Measurements from ENCODE around the gene TTLL5. TPM values are rescaled to one million over a fixed set of nuclear protein-coding genes. Genes with fewer than 3 reads are reported as not detected.
A peak's percentile ranks its signal among the peaks of the same experiment; 100 is the strongest.

The TTLL5 gene
- polyA plus RNA-seq, 1 of the 3 experiments (the other 2 are of a cell fraction) = 9.6 TPM

DNA sequence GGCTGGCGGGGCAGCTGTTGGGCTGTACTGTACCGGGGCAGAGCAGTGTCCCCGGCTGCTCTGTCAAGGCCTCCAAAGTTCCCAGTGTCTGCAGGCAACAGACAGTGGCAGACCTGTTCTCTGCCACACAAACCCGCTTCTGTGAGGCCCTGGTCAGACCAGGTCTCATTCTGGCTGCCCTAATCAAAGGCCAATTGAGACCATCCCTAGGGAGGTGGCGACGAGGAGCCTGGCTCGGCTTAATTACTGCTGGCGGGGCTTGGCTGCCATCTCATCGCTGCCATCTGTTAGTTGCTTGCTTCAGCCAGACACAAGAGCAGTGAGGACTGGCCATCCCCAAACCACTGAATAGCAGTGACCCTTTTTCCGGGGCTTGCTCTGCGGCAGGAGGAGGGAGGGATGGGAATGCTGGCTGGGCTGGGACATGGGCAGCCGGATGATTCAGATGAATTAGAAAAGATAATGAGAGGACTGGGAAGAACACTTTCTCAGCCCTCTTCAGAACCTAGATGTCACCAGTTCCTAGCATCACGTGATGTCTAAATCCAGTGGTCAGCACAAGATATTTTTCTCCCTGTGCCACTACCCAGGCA, 24.9 kb upstream of the TTLL5 start (continued):
- TF ChIP-seq GATA2 (CRISPR knock-in tag; IDR thresholded peaks at IDR 0.05) (peak; percentile 78; the same call in 1 of the 2 replicates), TEAD4 (IDR thresholded peaks at IDR 0.05; ENCODE audit: borderline replicate concordance, insufficient read depth) (no peak), TAF1 (IDR thresholded peaks at IDR 0.05; ENCODE audit: borderline replicate concordance, low read depth, low read length) (no peak), YY1 (IDR thresholded peaks at IDR 0.05; ENCODE audit: low read depth) (no peak), FOXJ3 (CRISPR knock-in tag; IDR thresholded peaks at IDR 0.05) (0 out of 2 replicates have a peak, but pooled peaks have one; percentile 52), IRF3 (IDR thresholded peaks at IDR 0.05; ENCODE audit: low read depth, low read length) (no peak), RXRA (IDR thresholded peaks at IDR 0.05; ENCODE audit: borderline replicate concordance, low read depth) (no peak), SMC3 (IDR thresholded peaks at IDR 0.05; ENCODE audit: low read depth, low read length) (no peak), JUND (IDR thresholded peaks at IDR 0.05) (no peak), FOSL2 (IDR thresholded peaks at IDR 0.05; ENCODE audit: borderline replicate concordance, low read depth) (no peak)

- Histone ChIP-seq H3K9me2 (no peaks in the 10 kb centered on the region), H3K4me1 (ENCODE audit: control insufficient read depth in 1 of 2, insufficient read depth in 2 of 2, low read depth in 1 of 2, low read length in 1 of 2) (peaks cover 0 to 11% of the 10 kb centered on the region in 2 experiments; a peak in 2 of 4 replicates), H3K36me3 (replicated peaks in 1 of 2; ENCODE audit: control insufficient read depth in 1 of 2, insufficient read depth in 2 of 2, low read length in 1 of 2) (no peaks in the 10 kb centered on the region), H3F3A (replicated peaks; ENCODE audit: insufficient read depth) (no peaks in the 10 kb centered on the region), H3K27me3 (ENCODE audit: insufficient read depth) (no peaks in the 10 kb centered on the region), H3K4me3 (ENCODE audit: low read depth in 2 of 2, low read length in 1 of 2) (no peak overlapping the region), H3K9me3 (no peaks in the 10 kb centered on the region), H3K9ac (no peak overlapping the region), H3K79me2 (ENCODE audit: insufficient read depth) (no peaks in the 10 kb centered on the region), H4K20me1 (ENCODE audit: insufficient read depth) (no peaks in the 10 kb centered on the region), H2AFZ (ENCODE audit: low read depth) (no peak overlapping the region), H3K4me2 (no peak overlapping the region), H3K27ac (ENCODE audit: low read depth in 2 of 2, low read length in 1 of 2) (no peak overlapping the region)
- DNase-seq = no peak
- WGBS (ENCODE audit: low lambda C conversion rate) = 56% methylated on average over 3 of the region's 3 CpGs
- CTCF ChIA-PET = interaction anchor here (1.0 to 4.5 kb wide), 4 partner anchors 13 to 80 kb away, joined by 3 to 22 read pairs (median 12); partner anchors contain the start of gene FLVCR2
- POLR2A ChIA-PET = interaction anchor here (1.6 kb wide), 1 partner anchor 20 kb away, joined by 5 read pairs; the partner anchor contains the start of genes ERG28 and TTLL5
- TF ChIP-seq YY1 (IDR thresholded peaks at IDR 0.05; ENCODE audit: low read depth) (no peak), SMC3 (IDR thresholded peaks at IDR 0.05; ENCODE audit: low read depth, low read length) (no peak), JUND (IDR thresholded peaks at IDR 0.05) (no peak)
- TF ChIP-seq, protein P1, sequence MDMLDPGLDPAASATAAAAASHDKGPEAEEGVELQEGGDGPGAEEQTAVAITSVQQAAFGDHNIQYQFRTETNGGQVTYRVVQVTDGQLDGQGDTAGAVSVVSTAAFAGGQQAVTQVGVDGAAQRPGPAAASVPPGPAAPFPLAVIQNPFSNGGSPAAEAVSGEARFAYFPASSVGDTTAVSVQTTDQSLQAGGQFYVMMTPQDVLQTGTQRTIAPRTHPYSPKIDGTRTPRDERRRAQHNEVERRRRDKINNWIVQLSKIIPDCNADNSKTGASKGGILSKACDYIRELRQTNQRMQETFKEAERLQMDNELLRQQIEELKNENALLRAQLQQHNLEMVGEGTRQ (IDR thresholded peaks at IDR 0.05; ENCODE audit: borderline replicate concordance, low read depth, low read length) = no peak
Measured at GRCh38 chr14:75640876-75641275, 20.2 kb upstream of the TTLL5 start.

DNA sequence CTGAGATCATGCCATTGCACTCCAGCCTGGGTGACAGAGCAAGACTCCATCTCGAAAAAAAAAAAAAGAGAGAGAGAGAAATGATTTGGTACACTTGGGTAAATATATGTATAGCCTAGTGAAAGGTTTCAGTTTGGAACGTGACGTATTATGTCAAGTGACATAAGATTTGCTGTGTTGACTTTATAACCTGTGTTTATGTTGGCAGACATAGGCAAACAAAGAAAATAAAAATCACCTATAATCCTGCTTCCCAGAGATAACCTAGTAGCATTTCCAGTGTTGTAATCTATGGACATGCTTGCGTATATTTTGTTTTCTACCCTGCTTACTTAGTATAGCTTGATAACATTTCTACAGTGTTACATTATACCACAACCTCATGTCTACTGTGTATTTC, 17.1 kb upstream of the TTLL5 start:
- Histone ChIP-seq H4K20me1 (ENCODE audit: insufficient read depth) (0 out of 2 replicates have a peak, but pooled peaks cover 4% of the 10 kb centered on the region), H3K4me2 (no peak overlapping the region), H3K36me3 (replicated peaks in 1 of 2; ENCODE audit: control insufficient read depth in 1 of 2, insufficient read depth in 2 of 2, low read length in 1 of 2) (no peaks in the 10 kb centered on the region), H3K9me2 (no peaks in the 10 kb centered on the region), H3K9ac (no peak overlapping the region), H3K27ac (ENCODE audit: low read depth in 2 of 2, low read length in 1 of 2) (no peak overlapping the region), H3K9me3 (no peaks in the 10 kb centered on the region), H3K27me3 (ENCODE audit: insufficient read depth) (no peaks in the 10 kb centered on the region), H3K4me1 (ENCODE audit: control insufficient read depth in 1 of 2, insufficient read depth in 2 of 2, low read depth in 1 of 2, low read length in 1 of 2) (no peaks in the 10 kb centered on the region), H3F3A (replicated peaks; ENCODE audit: insufficient read depth) (peaks cover 2% of the 10 kb centered on the region), H3K79me2 (ENCODE audit: insufficient read depth) (no peaks in the 10 kb centered on the region), H3K4me3 (ENCODE audit: low read depth in 2 of 2, low read length in 1 of 2) (no peak overlapping the region), H2AFZ (ENCODE audit: low read depth) (no peak overlapping the region)
- WGBS (ENCODE audit: low lambda C conversion rate) = 49% methylated on average over 4 of the region's 4 CpGs
- ChIA-PET POLR2A (no interaction called here), CTCF (interaction anchor here (1.0 to 4.0 kb wide), 3 partner anchors 11 to 83 kb away, joined by 3 to 23 read pairs (median 3); no protein-coding TSS in a partner anchor)
- DNase-seq = no peak
- no peak for TF ChIP-seq YY1 (IDR thresholded peaks at IDR 0.05; ENCODE audit: low read depth)
- TF ChIP-seq, protein P2, sequence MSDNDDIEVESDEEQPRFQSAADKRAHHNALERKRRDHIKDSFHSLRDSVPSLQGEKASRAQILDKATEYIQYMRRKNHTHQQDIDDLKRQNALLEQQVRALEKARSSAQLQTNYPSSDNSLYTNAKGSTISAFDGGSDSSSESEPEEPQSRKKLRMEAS (IDR thresholded peaks at IDR 0.05; ENCODE audit: low read depth) = no peak
- TF ChIP-seq FOXJ3 (CRISPR knock-in tag; IDR thresholded peaks at IDR 0.05) = no peak
- TF ChIP-seq CTCF (IDR thresholded peaks at IDR 0.05) = no peak
- no peak for TF ChIP-seq MEF2A (IDR thresholded peaks at IDR 0.05; ENCODE audit: borderline replicate concordance, low read depth)
- TF ChIP-seq, protein P3, sequence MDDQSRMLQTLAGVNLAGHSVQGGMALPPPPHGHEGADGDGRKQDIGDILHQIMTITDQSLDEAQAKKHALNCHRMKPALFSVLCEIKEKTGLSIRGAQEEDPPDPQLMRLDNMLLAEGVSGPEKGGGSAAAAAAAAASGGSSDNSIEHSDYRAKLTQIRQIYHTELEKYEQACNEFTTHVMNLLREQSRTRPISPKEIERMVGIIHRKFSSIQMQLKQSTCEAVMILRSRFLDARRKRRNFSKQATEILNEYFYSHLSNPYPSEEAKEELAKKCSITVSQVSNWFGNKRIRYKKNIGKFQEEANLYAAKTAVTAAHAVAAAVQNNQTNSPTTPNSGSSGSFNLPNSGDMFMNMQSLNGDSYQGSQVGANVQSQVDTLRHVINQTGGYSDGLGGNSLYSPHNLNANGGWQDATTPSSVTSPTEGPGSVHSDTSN (IDR thresholded peaks at IDR 0.05) = no peak
- TF ChIP-seq TEAD4 (IDR thresholded peaks at IDR 0.05; ENCODE audit: borderline replicate concordance, insufficient read depth) = no peak
- TF ChIP-seq RCOR1 (IDR thresholded peaks at IDR 0.05; ENCODE audit: low read length) = no peak
- TF ChIP-seq, protein P4, sequence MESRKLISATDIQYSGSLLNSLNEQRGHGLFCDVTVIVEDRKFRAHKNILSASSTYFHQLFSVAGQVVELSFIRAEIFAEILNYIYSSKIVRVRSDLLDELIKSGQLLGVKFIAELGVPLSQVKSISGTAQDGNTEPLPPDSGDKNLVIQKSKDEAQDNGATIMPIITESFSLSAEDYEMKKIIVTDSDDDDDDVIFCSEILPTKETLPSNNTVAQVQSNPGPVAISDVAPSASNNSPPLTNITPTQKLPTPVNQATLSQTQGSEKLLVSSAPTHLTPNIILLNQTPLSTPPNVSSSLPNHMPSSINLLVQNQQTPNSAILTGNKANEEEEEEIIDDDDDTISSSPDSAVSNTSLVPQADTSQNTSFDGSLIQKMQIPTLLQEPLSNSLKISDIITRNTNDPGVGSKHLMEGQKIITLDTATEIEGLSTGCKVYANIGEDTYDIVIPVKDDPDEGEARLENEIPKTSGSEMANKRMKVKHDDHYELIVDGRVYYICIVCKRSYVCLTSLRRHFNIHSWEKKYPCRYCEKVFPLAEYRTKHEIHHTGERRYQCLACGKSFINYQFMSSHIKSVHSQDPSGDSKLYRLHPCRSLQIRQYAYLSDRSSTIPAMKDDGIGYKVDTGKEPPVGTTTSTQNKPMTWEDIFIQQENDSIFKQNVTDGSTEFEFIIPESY (IDR thresholded peaks at IDR 0.05; ENCODE audit: borderline replicate concordance, low read depth) = no peak

All from SK-N-SH (cell line).